Endothelial cell of hepatic sinusoid (primary cell): ENCODE data around the gene NKX1-2.

Experiments
- in situ Hi-C: cut with HindIII; loops from 2 replicates; pipeline ENCODE4 v1.10.0; 2017; ENCODE audit warnings: low sequenced_read_pairs

Gene NKX1-2

GRCh38 chr10:124476043-124476725 lies 26.3 kb upstream of the NKX1-2 start:
- in situ Hi-C loops = no loop called here

GRCh38 chr10:124474514-124475070 lies 24.8 kb upstream of the NKX1-2 start:
- in situ Hi-C loops = no loop called here

DNA sequence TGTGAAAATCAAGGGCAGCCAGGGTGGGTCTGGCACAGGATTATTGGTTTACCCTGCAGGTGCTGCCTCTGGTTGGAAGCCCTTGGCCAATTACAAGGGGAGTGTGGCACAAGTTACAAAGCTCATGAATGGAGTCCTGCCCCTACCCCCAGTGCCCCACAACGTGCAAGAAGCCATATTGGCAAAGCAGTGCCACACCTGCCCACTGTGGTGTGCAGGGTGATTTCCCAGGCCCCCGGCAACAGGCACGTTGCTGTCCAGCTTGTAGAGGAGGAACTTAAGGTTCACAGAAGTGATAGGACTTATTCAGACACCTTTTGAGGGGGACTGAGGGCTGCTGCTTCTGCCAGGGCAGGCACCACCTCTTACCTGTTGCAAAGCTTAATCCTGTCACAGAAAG lies 23.2 kb upstream of the NKX1-2 start:
- in situ Hi-C loops = no loop called here

- in situ Hi-C loops = no loop called here
Measured at GRCh38 chr10:124472071-124472470, 22.2 kb upstream of the NKX1-2 start.

GRCh38 chr10:124470544-124471434 lies 21.0 kb upstream of the NKX1-2 start:
- in situ Hi-C loops = no loop called here

GRCh38 chr10:124469956-124470484 lies 20.2 kb upstream of the NKX1-2 start:
- in situ Hi-C loops = no loop called here

GRCh38 chr10:124468624-124469023 lies 18.8 kb upstream of the NKX1-2 start:
- in situ Hi-C loops = no loop called here

DNA sequence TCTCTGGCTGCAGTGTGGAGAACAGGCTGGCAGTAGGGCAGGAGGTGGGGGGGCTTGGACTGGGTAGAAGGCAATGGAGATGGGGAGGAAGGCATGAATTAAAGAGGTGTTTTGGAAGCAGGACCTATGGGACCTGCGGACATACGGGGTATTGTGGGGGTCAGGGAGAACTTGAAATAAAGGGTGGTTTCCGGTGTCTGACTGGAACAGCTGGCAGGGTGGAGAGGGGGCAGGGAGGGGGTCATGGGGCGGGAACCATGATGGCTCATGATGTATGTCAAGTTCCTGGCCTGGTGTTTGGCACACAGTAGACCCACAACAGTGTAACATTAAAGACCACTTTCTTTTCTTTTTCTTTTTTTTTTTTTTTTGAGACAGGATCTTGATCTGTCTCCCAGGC lies 17.3 kb upstream of the NKX1-2 start:
- in situ Hi-C loops = no loop called here

- in situ Hi-C loops = no loop called here
Measured at GRCh38 chr10:124465777-124466488, 16.1 kb upstream of the NKX1-2 start.

- in situ Hi-C loops = no loop called here
Measured at GRCh38 chr10:124465003-124465776, 15.4 kb upstream of the NKX1-2 start.

- in situ Hi-C loops = no loop called here
Measured at GRCh38 chr10:124464028-124464965, 14.5 kb upstream of the NKX1-2 start.

DNA sequence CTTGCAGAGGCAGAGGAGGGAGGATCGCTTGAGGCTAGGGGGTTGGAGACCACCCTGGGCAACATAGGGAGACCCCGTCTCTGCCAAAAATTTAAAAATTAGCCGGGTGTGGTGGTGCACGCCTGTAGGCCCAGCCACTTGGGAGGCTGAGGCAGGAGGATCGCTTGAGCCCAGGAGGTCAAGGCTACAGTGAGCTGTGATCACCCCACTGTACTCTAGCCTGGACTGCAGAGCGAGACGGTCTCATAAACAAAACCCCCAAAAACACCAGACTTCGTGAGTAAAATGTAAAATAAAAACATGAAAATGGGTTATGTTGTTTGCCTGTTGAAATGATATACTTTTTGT lies 12.5 kb upstream of the NKX1-2 start:
- in situ Hi-C loops = no loop called here

- in situ Hi-C loops = no loop called here
Measured at GRCh38 chr10:124461642-124462347, 12.0 kb upstream of the NKX1-2 start, which contains the start of gene LHPP. Gene LHPP (plus strand): TSS chr10:124461823. CDS start chr10:124461863, 40 bp downstream.

GRCh38 chr10:124460144-124460543 lies 10.3 kb upstream of the NKX1-2 start:
- in situ Hi-C loops = no loop called here

DNA sequence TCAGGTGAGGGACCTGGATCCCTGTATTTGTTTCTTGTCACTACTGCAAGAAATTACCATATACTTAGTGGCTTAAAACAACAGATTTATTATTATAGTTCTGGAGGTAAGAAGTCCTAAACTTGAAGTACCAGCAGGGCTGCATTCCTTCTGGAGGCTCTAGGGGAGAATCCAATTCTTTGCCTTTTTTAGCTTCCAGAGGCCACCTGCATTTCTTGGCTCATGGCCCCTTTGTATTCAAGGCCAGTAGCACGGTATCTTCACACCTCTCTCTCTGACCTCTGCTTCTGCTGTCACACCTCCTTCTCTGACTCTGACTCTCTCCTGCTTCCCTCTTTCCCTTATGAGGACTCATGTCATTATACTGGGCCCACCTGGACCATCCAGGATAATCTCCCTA lies 9.6 kb upstream of the NKX1-2 start:
- in situ Hi-C loops = loop anchor here (5.0 kb wide), 1 partner anchor 48 kb away; no protein-coding TSS in a partner anchor

GRCh38 chr10:124458889-124459288 lies 9.1 kb upstream of the NKX1-2 start:
- in situ Hi-C loops = loop anchor here (5.0 kb wide), 1 partner anchor 48 kb away; no protein-coding TSS in a partner anchor

GRCh38 chr10:124458473-124458872 lies 8.6 kb upstream of the NKX1-2 start:
- in situ Hi-C loops = loop anchor here (5.0 kb wide), 1 partner anchor 49 kb away; no protein-coding TSS in a partner anchor

DNA sequence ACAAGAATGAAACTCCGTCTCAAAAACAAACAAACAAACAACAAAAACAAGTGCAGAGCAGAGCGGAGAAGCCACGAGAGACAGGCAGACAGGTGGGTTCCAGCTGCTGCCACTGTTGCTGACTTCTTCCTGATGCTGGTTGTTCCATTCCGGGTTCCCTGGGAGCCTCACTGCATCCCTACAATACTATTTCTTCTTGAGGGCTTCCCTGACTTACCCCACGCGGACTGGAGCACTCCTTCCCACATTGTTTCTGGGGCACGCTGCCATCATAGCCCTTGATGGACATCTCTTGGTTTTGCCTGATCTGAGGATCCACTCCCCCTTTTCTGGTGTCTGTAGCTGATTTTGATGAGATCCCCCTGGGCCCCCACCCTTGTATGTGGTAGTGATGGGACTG lies 5.6 kb upstream of the NKX1-2 start:
- in situ Hi-C loops = loop anchor here (5.0 kb wide), 1 partner anchor 52 kb away; no protein-coding TSS in a partner anchor
